Measurements from ENCODE around the gene OR8J1.
"Not testable (repeated sequence)": the region's sequence is repeated elsewhere in the genome, so short reads cannot be mapped to it uniquely, and the experiment has no call there.

The OR8J1 gene, protein sequence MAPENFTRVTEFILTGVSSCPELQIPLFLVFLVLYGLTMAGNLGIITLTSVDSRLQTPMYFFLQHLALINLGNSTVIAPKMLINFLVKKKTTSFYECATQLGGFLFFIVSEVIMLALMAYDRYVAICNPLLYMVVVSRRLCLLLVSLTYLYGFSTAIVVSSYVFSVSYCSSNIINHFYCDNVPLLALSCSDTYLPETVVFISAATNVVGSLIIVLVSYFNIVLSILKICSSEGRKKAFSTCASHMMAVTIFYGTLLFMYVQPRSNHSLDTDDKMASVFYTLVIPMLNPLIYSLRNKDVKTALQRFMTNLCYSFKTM

DNA sequence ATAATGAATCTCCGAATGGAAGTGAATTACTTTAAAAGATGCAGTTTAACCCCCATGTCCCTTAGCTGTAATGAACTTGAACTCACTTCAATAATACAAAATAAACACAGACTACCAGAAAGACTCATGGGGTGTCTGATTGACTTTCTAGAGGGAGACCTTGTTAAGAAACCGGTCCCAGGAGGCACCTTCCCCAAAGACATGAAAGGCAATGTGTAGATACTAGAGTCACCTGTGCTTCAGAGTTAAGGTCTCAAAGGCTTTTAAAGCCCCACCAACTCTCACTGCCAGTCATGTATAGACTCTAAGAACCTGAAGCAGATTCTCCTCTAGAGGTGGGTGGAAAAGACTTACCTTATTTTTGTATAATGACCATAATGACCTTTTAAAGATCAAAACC is at the start of gene OR8J1:
OR8J1 (plus strand) TSS at position 301 of the 400 bp plus-strand sequence. CDS start 5,956 bp downstream, outside the sequence.
- DNase-seq = no peak

DNA sequence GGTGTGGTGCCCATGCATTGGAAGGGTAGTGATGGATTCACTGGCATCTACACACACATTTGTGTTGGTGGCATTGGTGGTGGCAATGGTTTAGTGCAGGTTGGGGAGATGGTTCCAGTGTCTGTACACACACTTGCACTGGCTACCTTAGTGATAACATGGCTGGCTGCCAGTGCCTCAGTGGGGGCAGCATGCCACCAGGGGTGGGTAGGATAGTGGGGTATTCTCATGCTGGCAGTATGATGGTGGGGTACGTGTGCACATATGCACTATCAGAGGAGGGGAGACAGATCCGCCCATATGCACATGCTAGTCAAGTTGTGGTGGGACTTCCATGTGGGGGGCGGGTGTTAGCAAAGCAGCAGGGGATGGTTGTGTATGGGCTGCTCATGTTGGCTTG is 46.3 kb upstream of the OR8J1 start:
- no peak for DNase-seq

DNA sequence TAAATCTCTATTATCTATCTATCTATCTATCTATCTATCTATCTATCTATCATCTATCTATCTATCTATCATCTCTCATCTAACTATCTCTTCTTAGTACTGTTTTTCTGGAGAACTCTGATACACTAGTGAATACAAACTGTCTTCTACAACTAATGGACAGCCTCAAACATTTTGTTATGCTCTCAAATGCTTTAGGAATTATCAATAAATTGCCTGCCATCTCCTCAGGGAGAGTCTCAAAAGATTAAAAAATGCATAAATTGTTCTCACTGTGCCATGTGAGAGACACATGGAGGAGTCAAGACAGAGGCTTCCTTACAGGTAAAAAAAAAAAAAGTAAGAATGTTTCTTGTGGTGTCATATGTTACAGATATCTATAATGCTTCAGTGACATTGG is 39.2 kb upstream of the OR8J1 start, which contains the start of gene OR8K3:
OR8K3 (plus strand) TSS at position 301 of the 400 bp plus-strand sequence. CDS start 3,163 bp downstream, outside the sequence.
- DNase-seq = no peak

DNA sequence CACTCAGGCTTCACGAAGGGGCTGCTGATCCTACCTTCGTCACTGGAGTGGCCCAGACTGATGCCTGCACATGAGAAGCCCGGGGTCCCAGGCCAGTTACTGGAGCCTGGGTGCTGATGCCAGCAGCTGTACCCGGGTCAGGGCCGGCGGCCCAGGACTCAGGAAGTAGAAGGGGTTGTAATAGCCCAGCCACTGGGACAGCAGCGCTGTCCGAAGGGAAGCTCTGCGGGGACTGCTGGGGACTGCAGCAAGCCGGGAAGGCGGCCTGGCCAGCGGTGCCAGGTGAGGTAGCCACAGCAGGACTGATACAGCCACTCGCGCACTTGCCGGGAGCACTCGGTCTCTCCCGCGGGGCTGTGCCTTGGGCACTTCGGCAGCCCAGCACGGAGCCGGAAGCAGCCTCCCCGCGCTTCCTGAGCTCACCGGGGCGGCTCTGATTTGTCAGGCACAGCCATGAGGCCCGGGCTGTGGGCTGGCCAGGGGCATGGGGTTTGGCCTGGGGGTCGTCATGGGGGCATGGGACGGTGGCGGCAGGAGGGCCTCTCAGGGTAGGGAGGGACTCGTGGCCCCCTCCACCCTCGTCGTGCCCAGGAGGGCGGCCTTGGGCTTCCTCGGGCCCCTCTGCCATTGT is 22.1 kb upstream of the OR8J1 start:
- DNase-seq = no peak

DNA sequence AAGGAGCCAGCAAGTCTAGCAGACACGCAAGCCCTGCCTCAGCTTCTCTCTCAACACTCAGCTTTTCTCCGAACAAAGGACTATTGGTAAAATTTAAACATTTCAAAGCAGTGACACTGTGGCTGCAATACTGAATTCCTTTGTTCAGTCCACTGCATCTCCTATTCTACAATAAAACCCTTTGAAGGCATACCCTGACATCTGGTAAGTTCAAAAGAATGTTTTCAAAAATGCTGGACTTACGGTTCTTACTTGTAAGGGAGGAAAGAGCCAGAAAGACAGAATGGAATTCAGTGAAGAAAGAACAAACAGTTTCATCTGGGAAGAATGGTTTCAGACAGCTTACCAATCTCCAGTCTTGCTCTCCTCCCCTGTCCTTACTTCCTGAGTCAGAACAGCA is 20.9 kb upstream of the OR8J1 start:
- no peak for DNase-seq

DNA sequence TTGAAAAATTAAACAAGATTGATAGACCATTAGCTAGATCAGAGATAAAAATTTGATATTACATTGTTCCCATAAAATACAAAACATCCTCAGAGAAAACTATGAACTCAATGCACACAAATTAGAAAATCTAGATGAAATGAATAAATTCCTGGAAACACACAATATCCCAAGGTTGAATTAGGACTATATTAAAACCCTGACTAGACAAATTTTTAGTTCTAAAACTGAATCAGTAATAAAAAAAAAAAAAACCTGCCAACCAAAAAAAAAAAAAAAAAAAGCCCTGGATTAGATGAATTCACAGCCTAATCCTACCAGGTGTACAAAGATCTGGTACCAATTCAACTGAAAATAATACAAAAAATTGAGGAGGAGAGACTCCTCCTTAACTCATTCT is 13.8 kb upstream of the OR8J1 start:
- DNase-seq = no peak

DNA sequence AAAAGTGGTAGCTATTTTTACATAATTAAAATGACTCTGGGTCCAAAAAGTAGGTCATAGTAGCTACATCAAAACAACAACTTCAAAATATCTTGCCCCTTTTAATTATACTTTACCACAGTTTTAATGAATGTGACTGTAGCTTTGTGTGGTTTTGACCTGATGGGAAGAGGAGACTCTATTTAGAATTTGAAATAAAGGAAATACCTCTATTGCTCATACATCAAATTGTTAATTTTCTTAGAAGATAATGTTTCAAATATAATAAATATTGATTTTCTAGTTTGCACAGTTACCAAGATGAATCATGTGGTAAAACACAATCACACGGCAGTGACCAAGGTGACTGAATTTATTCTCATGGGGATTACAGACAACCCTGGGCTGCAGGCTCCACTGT is 8.4 kb upstream of the OR8J1 start, which contains the start of gene OR8K1:
OR8K1 (plus strand) TSS at position 301 of the 400 bp plus-strand sequence; CDS start at position 301, 0 bp downstream.
- DNase-seq = no peak

DNA sequence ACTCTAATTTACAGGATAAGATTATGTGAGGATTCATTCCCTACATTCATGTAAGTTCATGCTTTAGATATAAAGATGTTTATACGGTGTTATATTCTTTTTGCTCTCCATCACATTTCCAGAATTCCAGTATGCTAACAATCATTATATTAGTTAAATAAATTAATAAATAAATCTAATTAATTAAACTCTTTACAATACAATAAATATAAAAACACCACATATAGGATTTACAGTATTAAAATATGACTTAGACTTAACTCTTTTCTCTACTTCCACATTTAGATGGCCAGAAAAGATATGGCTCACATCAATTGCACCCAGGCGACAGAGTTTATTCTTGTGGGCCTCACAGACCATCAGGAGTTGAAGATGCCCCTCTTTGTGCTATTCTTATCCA is 21.2 kb downstream of the OR8J1 start, which contains the start of gene OR8U1:
OR8U1 (plus strand) TSS at position 301 of the 400 bp plus-strand sequence; CDS start at position 301, 0 bp downstream.
- DNase-seq = no peak

DNA sequence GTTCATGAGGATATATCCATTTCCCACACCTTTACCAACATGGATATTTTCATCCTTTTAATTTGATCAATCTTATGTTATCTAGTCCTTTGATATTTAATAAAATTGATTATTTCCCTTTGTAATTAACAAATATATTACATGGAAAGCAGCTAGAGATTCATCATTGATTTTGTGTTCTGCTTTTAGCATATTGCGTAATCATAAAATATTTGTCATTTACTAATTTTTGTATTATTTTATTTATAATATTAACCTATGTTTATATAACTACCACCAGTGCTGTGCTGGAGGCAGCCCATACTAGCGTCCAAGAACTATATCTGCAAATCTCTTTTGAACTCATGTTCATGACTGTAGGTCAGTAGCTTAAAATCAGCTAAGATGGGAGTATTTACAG is 26.0 kb downstream of the OR8J1 start:
- no peak for DNase-seq

DNA sequence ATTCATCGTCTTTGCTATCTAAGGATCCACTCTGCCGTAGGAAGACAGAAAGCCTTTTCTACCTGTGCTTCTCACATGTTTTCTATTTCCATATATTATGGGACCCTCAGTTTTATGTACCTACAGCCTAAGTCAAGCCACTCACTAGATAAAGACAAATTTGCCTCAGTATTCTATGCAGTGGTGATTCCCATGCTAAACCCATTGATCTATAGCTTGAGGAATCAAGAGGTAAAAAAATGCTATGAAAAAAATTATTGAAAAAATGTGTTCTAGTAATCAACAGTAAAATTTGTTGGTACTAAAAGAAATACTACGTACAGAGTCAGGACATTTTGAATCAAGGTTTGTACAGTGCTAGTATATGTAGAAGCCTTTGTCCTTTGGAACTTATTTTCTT is 40.3 kb downstream of the OR8J1 start:
- DNase-seq = no peak

DNA sequence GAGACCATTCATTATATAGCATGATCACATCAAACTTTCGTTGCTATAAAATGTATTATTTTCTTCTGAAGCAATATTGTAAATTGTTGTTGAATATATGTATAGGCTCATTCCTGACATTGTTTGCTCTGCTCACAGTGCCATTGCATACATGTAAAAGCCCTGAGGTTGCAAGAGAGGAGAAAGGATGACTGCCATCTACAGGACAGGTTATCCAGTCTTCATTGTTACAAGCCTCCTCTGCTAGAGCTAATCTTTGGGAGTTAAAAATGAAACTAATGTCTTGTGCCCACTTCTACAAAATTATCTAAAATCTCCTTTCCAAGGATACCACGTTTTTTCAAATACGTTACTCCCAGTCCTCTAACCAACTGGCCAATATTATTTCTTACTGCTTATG is 42.0 kb downstream of the OR8J1 start:
- DNase-seq = no peak

DNA sequence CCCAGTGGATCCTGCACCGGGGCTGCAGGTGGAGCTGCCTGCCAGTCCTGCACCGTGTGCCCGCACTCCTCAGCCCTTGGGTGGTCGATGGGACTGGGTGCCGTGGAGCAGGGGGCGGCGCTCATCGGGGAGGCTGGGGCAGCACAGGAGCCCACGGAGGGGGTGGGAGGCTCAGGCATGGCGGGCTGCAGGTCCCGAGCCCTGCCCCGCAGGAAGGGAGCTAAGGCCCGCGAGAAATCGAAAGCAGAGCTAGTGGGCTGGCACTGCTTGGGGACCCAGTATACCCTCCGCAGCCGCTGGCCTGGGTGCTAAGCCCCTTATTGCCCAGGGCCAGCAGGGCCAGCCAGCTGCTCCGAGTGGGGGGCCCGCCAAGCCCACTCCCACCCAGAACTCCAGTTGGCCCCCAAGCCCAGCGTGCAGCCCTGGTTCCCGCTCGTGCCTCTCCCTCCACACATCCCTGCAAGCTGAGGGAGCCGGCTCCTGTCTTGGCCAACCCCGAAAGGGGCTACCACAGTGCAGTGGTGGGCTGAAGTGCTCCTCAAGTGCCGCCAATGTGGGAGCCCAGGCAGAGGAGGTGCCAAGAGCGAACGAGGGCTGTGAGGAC is 47.9 kb downstream of the OR8J1 start:
- DNase-seq = not testable (repeated sequence)

DNA sequence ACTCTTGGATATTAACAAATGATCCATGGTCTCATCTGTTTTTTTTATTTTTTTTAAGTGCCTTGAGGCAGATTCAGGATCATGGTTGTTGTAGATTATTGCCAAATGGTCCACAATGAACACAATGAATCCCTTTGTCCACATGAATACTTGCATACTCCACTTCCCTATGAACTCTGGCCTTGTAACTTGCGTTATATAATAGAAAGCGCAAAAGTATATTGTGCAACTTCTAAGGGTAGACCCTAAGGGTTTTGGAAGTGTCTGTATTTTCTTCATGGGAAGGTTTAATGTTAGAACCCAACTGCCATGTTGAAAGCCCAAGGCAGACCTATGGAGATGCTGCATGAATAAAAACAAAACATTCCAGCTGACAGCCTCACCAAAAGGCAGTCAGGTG is 50.3 kb downstream of the OR8J1 start:
- no peak for DNase-seq

DNA sequence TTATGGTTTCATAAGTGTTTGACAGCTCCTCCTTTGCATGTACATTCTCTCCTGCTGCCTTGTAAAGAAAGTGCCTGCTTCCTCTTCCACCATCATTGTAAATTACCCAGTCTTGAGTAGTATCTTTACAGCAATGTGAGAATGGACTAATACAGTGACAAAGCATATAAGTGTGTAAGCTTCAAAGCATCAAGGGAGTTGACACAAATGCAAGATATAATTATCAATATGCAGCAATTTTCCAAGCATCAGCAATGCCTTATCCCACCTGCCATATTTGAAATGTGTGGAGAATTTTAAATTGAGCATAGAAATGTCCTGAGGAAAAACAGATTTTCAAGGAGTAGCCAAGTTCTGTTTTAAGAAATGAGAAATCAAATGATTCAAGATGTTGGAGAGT is 56.7 kb downstream of the OR8J1 start:
- DNase-seq = no peak
